ENCODE results near the gene POU2F1.

DNA sequence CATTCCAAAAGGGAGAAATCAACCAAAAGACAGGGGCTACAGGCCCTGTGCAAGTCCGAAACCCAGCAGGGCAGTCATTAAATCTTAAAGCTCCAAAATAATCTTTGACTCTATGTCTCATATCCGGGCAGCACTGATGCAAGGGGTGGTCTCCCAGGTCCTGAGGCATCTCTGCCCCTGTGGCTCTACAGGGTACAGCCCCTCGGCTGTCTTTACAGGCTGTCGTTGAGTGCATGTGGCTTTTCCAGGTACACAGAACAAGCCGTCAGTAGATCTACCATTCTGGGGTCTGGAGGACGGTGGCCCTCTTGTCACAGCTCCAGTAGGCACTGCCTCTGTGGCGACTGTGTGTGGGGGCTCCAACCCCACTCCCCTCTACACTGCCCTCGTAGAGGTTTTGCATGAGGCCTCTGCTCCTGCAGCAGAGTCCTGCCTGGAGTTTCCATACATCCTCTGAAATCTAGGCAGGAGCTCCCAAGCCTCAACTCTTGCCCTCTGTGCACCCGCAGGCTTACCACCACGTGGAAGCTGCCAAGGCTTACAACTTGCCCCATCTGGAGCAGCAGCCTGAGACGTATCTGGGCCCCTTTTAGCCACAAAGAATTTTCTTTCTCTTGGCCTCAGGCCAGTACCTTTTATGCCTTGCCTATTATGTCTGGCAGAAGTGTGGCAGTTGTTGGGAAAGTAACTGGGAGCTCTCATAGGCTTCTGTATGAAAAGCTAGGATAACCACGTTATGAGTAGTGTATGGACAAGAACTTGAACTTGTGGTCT, 52.5 kb downstream of the POU2F1 start:
- TF ChIP-seq, protein P1, sequence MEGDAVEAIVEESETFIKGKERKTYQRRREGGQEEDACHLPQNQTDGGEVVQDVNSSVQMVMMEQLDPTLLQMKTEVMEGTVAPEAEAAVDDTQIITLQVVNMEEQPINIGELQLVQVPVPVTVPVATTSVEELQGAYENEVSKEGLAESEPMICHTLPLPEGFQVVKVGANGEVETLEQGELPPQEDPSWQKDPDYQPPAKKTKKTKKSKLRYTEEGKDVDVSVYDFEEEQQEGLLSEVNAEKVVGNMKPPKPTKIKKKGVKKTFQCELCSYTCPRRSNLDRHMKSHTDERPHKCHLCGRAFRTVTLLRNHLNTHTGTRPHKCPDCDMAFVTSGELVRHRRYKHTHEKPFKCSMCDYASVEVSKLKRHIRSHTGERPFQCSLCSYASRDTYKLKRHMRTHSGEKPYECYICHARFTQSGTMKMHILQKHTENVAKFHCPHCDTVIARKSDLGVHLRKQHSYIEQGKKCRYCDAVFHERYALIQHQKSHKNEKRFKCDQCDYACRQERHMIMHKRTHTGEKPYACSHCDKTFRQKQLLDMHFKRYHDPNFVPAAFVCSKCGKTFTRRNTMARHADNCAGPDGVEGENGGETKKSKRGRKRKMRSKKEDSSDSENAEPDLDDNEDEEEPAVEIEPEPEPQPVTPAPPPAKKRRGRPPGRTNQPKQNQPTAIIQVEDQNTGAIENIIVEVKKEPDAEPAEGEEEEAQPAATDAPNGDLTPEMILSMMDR (IDR thresholded peaks at IDR 0.05), result no peak
- no peak for TF ChIP-seq POLR2A (IDR thresholded peaks at IDR 0.05)
